Medulla oblongata (tissue), 1 donor: Measurements from ENCODE around the gene EHHADH.
A peak's percentile ranks its signal among the peaks of the same experiment; 100 is the strongest.

Experiments used
- DNase-seq: peaks from one replicate; pipeline ENCODE4 v3.0.0-alpha.2; 2015; ENCODE audit errors: extremely low spot score

EHHADH gene

DNA sequence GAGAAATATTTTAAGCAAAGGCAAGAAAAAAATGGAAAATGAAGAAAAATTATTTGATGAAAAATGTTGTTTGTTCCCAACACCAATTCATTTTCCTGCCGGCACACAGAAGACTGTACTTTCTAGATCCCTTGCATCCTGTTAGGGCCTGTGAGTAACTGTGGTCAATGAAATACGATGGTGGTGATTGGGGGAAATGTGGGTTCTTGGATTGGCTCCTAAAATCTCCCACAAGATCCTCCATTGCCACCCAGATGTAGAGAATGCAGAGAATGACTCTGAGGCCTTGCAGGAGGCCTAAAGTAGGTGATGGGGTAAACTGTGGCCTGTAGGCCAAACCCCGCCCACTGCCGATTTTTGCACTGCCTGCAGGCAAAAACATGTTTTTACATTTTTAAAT, 54.6 kb downstream of the EHHADH start:
- no peak for DNase-seq

DNA sequence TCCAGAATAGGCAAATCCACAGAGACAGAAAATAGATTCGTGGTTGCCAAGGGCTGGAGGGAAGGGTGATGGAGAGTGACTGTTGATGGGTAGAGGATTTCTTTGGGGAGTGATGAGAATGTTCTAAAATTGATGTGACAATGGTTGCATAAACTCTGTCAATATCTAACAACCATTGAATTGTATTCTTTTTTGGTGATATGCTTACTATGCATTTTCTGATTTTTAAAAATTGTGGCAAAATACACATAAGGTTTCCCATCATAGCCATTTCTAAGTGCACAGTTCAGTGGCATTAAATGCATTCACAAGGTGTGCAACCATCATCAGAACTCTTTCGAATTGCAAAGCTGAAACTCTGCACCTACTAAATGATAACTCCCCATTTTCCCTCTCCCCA, 56.8 kb downstream of the EHHADH start:
- DNase-seq: no peak

DNA sequence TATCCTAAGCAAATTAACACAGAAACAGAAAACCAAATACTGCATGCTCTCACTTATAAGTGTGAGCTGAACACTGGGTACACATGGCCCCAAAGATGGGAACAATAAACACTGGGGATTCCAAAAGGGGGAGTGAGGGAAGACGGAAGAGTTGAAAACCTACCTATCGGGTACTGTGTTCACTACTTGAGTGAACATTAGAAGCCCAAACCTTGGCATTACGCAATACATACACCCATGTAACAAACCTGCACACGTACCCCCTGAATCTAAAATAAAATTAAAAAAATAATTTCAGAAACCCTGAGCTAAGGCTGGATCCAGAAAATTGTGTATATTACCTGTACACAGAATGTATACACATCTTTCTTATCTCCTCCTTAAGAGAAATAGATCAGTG, 58.2 kb downstream of the EHHADH start:
- no peak for DNase-seq

DNA sequence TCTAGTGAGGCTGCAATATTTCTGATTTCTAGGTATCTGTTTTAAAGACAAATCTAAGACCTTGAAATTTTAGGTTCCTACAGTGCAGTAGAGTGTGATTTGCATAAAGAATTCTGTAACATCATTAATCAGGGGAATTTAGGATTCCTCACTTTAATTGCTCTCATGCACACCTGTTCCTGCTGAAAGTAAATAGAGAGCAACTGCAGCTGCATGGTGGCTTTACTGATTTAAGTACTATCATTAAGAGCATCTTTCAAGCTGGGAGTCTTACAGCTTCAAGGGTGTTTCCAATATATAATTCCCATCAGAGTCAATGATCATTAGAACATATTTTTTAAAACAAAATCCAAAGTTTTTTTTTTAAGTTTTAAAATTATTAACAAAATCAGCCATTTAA, 65.0 kb downstream of the EHHADH start:
- no peak for DNase-seq

DNA sequence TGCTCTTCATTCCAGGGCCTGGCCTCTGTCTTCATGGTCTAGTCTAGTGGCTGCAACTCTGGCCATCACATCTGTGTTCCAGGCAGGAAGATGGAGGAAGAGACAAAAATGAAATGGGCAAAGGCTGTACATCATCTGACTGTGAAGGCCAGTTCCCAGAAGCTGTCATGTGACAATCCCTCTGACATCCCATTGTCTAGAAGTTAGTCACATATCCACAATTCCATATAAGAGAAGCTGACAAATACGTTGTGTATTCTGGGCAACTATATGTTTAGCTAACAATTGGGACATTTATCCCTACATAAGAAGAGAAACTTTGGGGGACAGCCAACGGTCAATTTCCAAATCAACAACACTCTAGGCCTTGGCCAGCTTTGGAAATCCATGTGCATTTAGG, 66.5 kb downstream of the EHHADH start:
- DNase-seq: no peak

DNA sequence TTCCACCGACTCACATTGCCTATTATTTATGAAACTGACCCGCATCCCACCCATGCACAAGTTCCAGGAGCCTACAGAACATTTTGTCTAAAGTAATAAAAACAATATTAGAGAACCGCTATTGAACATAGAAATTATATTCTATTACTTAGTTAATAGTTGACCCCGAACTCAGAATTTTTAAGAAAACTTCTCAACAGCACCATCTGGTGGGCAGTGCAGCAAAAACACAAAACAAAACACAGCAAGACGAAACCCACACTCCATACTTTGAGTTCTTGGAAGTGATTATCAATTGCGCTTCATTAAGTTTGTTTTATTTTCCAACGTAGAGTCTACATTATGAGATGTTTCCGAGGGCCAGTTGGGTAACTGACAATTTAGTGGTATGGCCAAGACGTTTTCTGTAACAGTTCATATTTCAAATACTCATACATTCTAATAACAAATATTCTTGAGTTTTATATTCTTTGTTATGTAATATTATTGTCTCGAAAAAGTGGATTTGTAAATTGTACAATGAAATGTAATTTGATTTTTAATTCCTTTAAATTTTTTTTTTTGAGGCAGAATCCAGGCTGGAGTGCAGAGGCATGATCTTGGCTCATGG, 77.0 kb downstream of the EHHADH start:
- peak; percentile 69 for DNase-seq

DNA sequence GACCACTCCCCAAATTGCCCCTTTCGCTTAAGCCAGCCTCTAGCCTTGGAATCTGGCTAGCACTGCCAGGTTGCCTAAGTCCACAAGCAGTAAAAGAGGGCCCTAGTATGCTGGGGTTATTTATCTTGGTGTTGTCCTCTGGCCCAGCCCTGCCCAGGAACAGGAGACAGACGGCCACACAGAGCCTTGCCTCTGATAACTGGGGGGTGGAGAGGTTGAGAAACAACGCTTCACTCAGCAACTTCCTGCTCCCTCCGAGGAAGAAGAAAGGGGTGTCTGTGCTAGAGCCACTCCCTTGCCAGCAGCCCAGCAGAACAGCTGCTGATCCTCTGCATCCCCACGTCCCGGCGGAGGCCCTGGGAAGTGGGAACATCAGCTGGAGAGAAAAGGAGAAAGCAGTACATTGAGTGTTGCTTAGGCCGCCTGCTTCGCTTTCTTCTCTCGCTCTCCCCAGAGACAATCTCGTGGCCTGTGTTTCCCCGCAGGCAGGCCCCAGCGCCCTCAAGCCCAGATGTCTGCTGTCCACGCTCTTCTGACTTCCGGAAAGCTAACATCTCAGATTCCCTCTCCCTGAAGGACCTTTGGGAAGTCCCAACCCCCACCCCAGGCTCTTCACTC, 78.4 kb downstream of the EHHADH start:
- peak; percentile 88 for DNase-seq

DNA sequence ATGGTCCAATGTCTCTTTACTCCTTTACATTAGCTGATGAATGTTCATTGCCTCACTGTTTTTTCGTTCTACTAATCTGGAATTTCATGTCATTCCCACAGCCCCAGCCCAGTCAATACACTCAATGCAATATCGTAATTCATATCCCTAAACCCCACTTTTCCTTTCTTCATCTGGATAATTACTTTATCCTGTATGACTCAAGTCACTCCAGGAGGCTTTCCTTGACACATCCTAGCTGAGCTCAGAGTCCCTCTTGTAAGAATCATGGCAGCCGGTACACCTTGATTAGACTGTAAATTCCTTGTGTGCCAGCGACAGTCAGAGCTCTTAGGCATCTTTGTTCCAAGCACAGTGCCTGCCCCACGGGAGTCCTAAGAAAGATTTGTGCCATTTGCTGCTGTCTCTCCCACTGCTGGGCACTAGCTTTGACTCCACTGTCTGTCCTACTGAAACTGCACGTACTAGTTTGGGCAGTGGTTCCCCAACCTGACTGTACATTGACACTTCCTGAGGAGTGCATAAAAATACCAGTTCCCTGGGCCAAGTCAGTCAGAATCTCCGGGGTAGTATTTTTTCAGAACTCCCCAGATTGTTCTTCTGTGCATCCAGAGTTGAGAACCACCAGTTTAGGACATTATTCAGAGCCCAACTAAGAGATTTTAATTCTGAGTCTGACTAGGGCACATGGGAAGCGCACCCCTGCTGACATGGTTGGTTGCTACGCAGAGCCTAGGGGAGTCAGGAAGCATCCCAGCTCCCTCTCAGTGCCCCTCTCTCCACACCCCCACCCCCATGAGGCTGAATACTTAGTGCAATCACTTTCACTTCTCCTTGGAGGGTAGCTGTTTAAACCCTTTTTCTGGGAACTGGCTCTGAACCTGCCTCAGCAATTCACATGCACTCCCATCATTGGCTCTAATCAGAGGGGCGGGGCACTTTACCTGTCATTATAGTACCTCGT, 81.5 kb downstream of the EHHADH start:
- DNase-seq: peak; percentile 63

DNA sequence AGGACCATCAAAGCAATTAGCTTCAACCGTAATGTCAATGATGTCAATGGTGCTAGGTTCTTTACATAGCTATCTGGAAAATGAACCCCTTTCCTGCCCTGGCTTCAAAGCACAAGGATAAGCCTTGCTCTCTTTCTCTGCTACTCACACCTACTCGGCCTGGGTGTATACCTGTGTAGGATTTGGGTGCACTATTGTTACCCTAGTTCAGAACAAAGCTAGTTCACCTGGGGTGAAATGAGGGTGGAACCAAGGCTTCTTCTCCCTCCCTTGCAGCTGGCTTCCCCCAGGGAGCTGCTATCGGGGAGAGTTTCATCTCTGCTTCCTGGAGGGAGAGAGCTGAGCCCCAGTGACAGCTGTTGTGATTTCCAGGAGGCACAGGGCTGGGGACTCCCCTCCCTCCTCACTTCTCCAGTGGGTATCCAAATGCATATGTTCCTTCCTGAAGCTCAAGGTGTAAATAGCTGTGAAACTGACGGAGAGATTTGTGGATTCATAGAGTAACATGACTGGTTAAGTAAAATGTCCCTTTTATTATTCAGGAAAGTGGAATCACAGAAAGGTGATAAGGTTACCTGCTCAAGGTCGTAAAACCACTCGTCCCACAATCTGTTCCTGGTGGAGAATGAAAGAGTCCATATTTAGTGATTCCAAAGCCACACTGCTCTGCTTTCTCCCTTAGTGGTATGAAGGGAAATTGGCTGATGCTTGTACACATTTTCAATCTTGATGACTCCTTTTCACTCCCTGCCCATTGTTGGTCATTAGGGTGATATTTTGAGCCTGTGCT, 89.2 kb downstream of the EHHADH start:
- DNase-seq: no peak

DNA sequence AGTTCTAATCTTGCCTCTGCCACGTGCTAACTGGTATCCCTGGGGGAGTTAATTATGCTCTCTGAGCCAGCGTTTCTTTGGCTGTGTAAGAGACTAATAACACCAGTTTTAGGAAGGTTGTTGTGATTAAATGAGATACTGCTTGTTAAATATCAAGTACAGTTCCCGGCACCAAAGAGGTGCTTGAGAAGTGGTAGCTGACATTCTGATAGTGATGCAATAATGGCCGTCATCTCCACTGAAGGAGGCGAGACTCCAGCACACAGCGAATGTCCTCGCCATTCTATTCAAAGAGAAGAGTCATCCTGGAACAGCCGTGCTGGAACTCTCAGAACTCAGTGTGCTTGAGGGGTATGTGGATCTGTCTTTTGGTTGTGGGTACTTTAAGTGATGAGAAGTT, 91.2 kb downstream of the EHHADH start:
- no peak for DNase-seq

DNA sequence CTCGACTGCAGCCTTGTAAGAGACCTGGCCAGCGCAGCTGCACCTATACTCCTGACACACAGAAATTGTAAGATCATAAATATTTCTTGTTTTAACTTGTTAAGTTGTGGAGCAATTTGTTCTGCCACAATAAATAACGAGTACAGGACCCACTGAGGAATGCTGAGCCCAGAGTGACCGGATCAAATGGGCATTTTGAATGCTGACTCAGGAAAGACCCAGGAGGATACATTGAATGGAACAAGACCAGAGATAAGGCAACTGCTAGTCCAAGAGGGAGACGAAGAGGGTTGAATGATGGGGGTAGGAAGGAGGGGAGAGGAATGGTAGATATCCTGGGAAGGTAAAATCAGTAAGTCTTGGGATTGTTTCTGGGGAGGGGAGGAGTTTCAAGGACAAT, 92.1 kb downstream of the EHHADH start:
- DNase-seq: no peak

DNA sequence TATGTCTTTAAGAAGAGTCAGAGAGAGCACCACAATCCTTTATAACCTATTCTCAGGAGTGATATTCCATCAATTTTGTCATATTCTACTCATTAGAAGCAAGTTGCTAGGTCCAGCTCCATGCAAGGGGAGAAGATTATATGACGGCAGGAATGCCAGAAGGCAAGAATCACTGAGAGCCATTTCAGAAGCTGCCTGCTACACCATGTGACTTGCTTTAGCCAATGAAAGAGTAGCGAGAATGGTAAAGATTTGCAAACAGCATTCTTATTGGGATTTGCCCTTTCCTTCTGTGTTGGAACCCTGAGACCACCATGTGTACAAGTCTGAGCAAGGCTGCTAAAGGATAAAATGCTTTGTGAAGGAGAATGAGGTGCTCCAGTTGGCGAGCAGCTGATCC, 96.5 kb downstream of the EHHADH start:
- no peak for DNase-seq

DNA sequence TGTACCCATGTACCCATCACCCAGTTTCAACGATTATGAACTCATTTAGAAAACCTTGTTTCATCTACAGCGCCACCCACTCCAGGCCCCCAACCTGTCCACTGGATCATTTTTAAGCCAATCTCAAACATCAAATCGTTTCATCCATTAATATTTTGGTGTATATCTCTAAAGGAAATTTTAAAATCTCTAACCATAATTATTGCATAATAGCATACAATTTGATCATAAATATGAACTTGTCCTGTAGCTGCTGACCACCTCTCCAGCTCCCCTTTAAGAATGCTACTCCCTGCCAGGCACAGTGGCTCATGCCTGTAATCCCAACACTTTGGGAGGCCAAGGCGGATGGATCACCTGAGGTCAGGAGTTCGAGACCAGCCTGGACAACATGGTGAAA, 98.2 kb downstream of the EHHADH start:
- DNase-seq: no peak

DNA sequence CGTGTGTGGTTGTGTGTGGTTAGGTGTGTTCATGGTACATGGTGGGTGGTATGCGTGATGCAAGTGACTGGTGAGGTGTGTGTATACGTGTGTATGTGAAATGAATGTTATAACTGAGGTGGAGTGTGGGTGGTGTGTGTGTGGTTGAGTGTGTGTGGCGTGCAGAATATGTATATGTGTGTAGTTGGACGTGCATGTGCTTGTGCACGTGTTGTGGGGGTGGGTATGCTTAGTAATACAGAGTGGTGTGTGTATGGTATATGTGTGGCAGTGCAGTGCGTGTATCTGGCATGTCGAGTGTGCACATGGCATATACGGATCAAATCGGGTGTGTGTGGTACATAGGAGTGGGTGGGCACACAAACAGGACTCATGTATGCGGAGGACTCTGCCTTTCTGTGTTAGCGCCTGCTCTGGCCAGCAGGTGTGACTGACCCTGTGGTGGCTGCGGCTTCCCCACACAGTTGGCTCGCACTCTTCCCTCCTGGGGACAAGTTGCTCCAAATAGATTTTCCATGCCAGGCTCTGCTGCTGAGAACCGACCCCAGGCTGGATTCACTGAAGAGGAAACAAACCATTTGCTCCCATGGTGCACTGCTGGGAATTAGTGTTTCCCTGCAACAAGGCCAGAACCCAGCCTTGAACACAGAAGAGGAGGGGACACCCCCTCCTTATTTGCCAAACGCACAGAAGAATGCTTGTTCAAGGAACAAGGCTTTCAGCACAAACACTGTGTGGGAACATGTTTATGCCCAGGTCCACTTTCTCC, 99.8 kb downstream of the EHHADH start:
- DNase-seq: peak; percentile 71

DNA sequence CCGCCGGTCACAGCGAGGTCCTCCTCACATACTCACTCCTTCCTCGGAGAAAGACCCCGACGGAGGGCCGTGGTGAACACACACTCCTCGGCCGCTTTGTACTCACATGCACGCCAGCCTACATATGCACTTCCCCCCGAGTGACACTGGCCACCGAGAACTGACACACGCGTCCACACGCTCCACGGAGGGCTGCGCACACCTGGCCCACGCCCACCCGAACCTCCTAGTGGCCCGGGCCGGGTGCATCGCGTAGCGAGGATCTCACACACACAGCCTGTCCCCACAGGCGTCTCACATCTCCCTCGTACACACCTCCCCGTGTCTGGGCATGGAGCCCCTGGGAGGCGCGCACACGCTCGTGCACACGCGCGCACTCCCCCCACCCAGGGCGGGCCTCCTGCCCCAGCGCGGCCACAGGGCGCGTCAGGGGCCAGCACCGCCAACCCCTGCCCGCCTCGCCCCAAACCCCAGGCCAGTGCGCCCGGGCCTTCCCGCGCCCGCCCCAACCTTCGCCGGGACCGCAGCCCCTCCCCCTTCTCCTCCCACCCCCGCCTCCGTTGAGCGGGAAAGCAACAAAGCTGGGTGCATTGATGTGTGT, 100.6 kb downstream of the EHHADH start:
- peak; percentile 47 for DNase-seq

DNA sequence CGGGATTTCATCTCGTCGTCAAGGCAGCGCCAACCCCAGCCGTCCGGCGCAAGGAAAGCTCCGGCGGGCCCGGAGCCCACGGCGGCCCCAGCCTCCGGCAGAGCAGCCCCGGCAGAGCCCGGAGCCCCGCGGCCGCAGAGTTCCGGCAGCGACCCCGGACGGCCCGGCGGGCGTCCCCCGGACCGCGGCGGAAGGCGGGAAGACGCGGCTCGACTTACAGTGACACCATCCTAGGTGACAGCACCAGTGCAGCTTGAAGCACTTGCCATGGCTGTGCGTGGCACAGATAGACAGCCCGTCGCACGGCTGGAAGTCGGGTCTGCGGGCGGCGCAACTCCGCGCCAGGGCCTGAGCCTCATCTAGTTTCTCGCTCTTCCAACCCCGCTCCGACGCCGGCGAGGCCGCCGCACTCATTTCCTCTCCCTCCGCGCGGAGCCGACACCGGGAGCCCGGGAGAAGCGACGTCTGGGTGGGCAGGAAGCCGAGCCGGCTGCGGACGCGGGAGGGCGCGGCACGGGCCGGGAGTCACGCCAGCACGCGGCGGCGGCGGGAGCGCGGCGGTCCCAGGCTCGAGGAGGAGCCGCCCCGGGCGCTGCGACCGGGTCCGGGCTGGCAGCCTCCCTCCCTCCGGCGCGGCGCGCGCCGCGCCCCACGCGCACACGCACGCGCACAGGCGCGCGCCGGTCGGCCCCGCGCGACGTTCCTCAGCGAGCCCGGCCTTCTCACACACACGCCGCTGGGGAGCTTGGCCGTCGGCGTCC, 101.3 kb downstream of the EHHADH start, which contains the start of gene C3orf70:
C3orf70 (minus strand) TSS at position 651 of the 761 bp plus-strand sequence; CDS start at position 414, 237 bp downstream.
- peak; percentile 55 for DNase-seq

DNA sequence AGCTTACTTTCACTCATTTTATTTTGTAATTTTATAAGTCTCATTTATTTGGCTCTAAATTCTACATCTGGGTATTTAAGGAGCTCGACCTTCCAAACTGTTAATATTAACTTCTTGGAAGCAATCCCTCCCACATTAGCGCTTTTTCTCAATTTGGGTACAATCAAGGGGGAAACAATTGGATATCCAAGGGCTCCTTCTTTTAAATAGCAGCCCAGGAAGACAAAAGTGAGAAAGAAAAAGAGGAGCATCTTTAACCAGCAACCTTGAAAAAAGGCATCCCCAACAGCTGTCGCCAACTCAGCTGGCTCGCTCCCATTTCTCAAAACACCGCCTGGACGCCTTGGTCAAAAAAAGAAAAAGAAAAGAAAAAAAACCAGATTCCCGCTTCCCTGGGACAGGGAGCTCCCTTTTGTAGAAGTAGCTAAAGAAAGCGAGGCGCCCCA, 101.9 kb downstream of the EHHADH start:
- DNase-seq: peak; percentile 41

DNA sequence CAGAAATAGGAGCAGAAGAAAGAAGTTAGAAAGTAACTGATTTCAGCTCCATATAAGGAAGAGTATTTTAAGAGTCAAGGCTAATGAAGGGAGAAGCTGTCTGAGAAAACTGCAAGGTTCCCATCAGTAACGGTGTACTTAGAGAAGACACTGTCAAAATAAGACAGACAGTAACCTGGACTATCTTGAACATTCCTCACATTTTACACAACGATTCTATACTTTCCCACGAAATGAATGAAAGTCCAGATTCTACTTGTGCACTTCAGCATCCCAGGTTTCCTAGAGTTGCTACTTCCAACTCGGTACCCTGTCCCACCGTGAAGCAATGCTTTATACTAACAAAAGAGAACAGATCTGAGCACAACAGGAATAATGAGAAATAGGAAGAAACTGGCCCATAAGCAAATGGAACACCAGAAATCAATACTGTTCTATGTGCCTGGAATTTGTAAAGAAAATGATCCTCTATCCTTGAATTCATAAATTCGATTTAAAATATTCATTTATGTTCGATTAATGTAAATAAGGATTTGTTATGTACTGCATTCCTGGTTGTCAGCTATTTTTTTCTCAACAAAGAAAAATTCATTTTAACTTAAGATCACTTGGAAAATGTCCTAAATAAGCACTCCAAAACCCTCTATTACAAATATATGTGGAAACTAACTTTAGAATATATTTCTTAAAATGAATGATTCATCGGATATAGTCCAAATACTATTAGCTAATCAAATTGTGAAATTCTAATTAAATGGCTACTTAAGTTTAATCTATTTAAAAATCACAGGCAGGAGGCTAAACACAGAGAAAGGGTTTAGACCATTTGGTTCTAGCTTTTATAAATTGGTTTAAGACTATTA, 102.5 kb downstream of the EHHADH start:
- peak; percentile 34 for DNase-seq

DNA sequence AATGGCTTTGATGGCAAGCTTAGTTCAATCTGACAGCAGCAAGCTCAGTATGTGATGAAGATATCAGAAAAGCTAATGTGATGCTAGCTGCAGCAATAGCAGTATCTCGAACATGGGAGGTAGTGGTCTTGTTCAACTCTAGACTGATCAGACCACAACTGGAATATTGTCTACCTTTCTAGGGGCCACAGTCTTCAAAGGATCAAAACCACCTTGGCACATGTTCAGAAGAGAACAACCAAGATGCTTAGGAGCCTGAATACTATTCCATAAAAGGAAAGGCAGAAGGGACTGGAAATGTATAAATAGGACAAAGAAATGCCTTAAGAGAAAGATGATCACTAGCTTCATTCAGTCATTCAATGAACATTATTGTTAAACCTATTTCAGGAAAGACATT, 103.3 kb downstream of the EHHADH start:
- DNase-seq: peak; percentile 44
